ENCODE data around the gene SLF1.

SLF1 gene

DNA sequence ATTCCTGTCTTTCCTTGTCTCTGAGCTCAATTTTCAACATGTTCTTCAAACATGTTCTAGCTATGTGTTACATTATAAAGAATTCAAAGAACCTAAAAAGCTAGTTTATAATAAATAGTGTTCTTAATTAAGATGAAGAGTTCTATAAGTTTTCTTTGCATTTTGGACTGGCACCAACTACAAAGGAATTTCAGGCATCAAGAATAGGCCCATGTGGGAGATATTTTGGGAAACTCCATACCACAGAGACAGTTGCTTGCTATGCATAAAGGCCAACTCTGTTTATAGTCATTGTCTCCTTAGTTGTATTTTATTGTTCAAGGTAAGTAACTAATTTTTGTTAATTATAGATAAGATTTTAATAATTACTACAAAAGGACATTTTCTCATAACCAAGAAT, 4.5 kb downstream of the SLF1 start:
- TF ChIP-seq, protein P1, sequence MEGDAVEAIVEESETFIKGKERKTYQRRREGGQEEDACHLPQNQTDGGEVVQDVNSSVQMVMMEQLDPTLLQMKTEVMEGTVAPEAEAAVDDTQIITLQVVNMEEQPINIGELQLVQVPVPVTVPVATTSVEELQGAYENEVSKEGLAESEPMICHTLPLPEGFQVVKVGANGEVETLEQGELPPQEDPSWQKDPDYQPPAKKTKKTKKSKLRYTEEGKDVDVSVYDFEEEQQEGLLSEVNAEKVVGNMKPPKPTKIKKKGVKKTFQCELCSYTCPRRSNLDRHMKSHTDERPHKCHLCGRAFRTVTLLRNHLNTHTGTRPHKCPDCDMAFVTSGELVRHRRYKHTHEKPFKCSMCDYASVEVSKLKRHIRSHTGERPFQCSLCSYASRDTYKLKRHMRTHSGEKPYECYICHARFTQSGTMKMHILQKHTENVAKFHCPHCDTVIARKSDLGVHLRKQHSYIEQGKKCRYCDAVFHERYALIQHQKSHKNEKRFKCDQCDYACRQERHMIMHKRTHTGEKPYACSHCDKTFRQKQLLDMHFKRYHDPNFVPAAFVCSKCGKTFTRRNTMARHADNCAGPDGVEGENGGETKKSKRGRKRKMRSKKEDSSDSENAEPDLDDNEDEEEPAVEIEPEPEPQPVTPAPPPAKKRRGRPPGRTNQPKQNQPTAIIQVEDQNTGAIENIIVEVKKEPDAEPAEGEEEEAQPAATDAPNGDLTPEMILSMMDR (conservative IDR thresholded peaks at IDR 0.05; ENCODE audit: low read length): no peak
- TF ChIP-seq EZH2phosphoT487 (IDR thresholded peaks at IDR 0.05; ENCODE audit: borderline replicate concordance): no peak
- H3F3A ChIP-seq (ENCODE audit: low read depth): no peaks in the 10 kb centered on the region
- peaks cover 19% of the 10 kb centered on the region for H3K79me2 ChIP-seq (ENCODE audit: insufficient read depth, low read length)
- H4K20me1 ChIP-seq (ENCODE audit: insufficient read depth, low read length, poor library complexity, severe bottlenecking): peaks cover 25% of the 10 kb centered on the region
- H3K27me3 ChIP-seq (ENCODE audit: insufficient read depth, low read length, poor library complexity, severe bottlenecking): no peaks in the 10 kb centered on the region
- H3K9me2 ChIP-seq (replicated peaks; ENCODE audit: low read depth, low read length): no peaks in the 10 kb centered on the region
- peak overlapping the region; percentile 3 for H3K9ac ChIP-seq (ENCODE audit: low read depth, low read length, poor library complexity, severe bottlenecking)
- no peak overlapping the region for H2AFZ ChIP-seq (ENCODE audit: low read length)
- H3K9me3 ChIP-seq (ENCODE audit: insufficient read depth, low read depth, low read length): no peaks in the 10 kb centered on the region
- H3K36me3 ChIP-seq (ENCODE audit: insufficient read depth, low read length): no peaks in the 10 kb centered on the region
- peak overlapping the region; percentile 29 for H3K4me3 ChIP-seq (ENCODE audit: low read length, poor library complexity, severe bottlenecking)
- H3K4me2 ChIP-seq (ENCODE audit: low read depth, low read length, poor library complexity, severe bottlenecking): peak overlapping the region; percentile 21
- H3K4me1 ChIP-seq (ENCODE audit: insufficient read depth, low read length, poor library complexity, severe bottlenecking): peaks cover 18% of the 10 kb centered on the region

DNA sequence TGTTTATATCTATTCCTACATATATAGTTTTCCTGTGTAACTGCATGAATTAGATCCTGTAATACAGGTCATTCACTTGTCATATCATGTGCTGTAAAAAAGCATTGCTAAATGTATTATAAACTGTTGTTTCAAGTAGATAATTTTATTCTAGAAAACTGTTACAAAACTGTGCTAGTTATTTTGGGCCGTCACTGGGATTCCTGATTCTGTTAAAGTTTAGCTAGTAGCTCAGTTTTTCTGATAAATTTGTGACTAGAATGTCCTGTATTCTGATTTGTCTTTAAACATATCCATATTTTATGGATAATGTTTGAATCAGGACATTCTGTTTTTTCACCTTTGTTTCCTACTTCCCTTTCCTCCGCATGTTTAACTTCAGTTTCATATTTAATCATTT, 5.4 kb downstream of the SLF1 start:
- Histone ChIP-seq H3K27me3 (ENCODE audit: insufficient read depth, low read length, poor library complexity, severe bottlenecking) (no peaks in the 10 kb centered on the region), H3K4me2 (ENCODE audit: low read depth, low read length, poor library complexity, severe bottlenecking) (peak overlapping the region; percentile 21), H3K4me3 (ENCODE audit: low read length, poor library complexity, severe bottlenecking) (no peak overlapping the region), H3K79me2 (ENCODE audit: insufficient read depth, low read length) (peaks cover 18% of the 10 kb centered on the region), H3K9ac (ENCODE audit: low read depth, low read length, poor library complexity, severe bottlenecking) (no peak overlapping the region), H3K9me3 (ENCODE audit: insufficient read depth, low read depth, low read length) (no peaks in the 10 kb centered on the region), H4K20me1 (ENCODE audit: insufficient read depth, low read length, poor library complexity, severe bottlenecking) (peaks cover 25% of the 10 kb centered on the region), H3K4me1 (ENCODE audit: insufficient read depth, low read length, poor library complexity, severe bottlenecking) (peaks cover 18% of the 10 kb centered on the region), H3K9me2 (replicated peaks; ENCODE audit: low read depth, low read length) (no peaks in the 10 kb centered on the region), H2AFZ (ENCODE audit: low read length) (no peak overlapping the region), H3F3A (ENCODE audit: low read depth) (no peaks in the 10 kb centered on the region), H3K36me3 (ENCODE audit: insufficient read depth, low read length) (no peaks in the 10 kb centered on the region)
- TF ChIP-seq, protein P1 (conservative IDR thresholded peaks at IDR 0.05; ENCODE audit: low read length): no peak
- TF ChIP-seq EZH2phosphoT487 (IDR thresholded peaks at IDR 0.05; ENCODE audit: borderline replicate concordance): no peak

DNA sequence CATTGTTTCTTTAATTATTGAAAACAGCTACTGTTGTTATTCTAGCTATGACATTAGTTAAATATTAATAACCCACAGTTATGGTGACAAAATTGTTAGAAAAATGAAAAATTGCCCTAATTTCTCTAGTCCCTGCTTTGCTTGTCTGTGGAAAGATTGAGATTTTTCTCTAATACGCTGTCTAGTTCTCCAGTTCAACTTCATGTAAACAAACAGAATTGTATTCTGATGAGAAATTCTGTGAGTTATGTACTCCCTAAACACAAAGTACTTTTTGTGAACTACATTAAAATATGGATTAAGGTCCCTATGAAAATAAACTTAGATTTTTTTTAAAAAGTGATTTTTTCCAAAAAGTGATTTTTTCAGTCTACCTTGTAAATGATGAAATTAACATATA, 8.7 kb downstream of the SLF1 start:
- H4K20me1 ChIP-seq (ENCODE audit: insufficient read depth, low read length, poor library complexity, severe bottlenecking): peaks cover 8% of the 10 kb centered on the region
- no peak overlapping the region for H2AFZ ChIP-seq (ENCODE audit: low read length)
- no peaks in the 10 kb centered on the region for H3K79me2 ChIP-seq (ENCODE audit: insufficient read depth, low read length)
- no peaks in the 10 kb centered on the region for H3K9me2 ChIP-seq (replicated peaks; ENCODE audit: low read depth, low read length)
- no peaks in the 10 kb centered on the region for H3K27me3 ChIP-seq (ENCODE audit: insufficient read depth, low read length, poor library complexity, severe bottlenecking)
- TF ChIP-seq EZH2phosphoT487 (IDR thresholded peaks at IDR 0.05; ENCODE audit: borderline replicate concordance): no peak
- TF ChIP-seq, protein P1 (conservative IDR thresholded peaks at IDR 0.05; ENCODE audit: low read length): no peak
- H3K9me3 ChIP-seq (ENCODE audit: insufficient read depth, low read depth, low read length): no peaks in the 10 kb centered on the region
- H3F3A ChIP-seq (ENCODE audit: low read depth): no peaks in the 10 kb centered on the region
- no peaks in the 10 kb centered on the region for H3K4me1 ChIP-seq (ENCODE audit: insufficient read depth, low read length, poor library complexity, severe bottlenecking)
- no peak overlapping the region for H3K4me3 ChIP-seq (ENCODE audit: low read length, poor library complexity, severe bottlenecking)
- H3K9ac ChIP-seq (ENCODE audit: low read depth, low read length, poor library complexity, severe bottlenecking): no peak overlapping the region
- H3K4me2 ChIP-seq (ENCODE audit: low read depth, low read length, poor library complexity, severe bottlenecking): no peak overlapping the region
- peaks cover 7% of the 10 kb centered on the region; the same call in 1 of the 2 replicates for H3K36me3 ChIP-seq (ENCODE audit: insufficient read depth, low read length)
